HG03521 (cell line): ENCODE data around the gene HSD17B14.
"Not testable (repeated sequence)": the region's sequence is repeated elsewhere in the genome, so short reads cannot be mapped to it uniquely, and the experiment has no call there.

Experiments used
- ATAC-seq: cut with Tn5 transposase; IDR thresholded peaks from one replicate; pipeline ENCODE4 v1.9.1; 2021; ENCODE audit warnings: mild to moderate bottlenecking, moderate library complexity; ENCODE audit not compliant: unreplicated experiment

The HSD17B14 gene

GRCh38 chr19:48768171-48768753 is 68.0 kb downstream of the HSD17B14 start:
- ATAC-seq: not testable (repeated sequence)

DNA sequence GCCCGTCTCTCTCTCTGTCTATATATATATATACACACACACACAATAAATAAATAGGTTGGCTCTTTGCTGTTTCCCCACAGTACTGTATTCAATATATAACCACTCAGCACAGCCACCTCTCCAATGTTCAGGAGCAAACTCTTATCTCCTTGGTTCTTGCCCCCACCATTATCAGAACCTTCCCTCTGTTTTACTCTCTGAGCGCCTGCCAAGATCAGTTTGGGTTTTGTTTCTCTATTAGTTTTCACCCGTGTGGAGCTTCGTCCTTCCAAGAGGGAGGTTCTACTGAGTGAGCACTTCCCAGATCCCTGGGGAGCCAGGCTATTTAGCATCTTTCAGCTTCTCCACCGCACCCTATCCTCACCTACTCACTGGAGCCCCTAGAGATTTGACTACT is 70.5 kb downstream of the HSD17B14 start:
- ATAC-seq: not testable (repeated sequence)
